Type B pancreatic cell (in vitro differentiated cells): ENCODE results near the gene INCA1. TPM values are rescaled to one million over a fixed set of nuclear protein-coding genes. Genes with fewer than 3 reads are reported as not detected.

ENCODE experiments used
- DNase-seq: peaks from one replicate; pipeline ENCODE4 v3.0.0; 2021; ENCODE audit warnings: mixed read lengths; ENCODE audit not compliant: unreplicated experiment; ENCODE audit errors: extremely low spot score
- H3K27ac Mint-ChIP-seq: 2 replicates; pipeline ENCODE4 v1.8.0; 2021; ENCODE audit warnings: mild to moderate bottlenecking, mixed read lengths
- H3K27me3 Mint-ChIP-seq: 2 replicates; pipeline ENCODE4 v1.8.0; 2021; ENCODE audit warnings: mixed read lengths
- H3K36me3 Mint-ChIP-seq: 2 replicates; pipeline ENCODE4 v1.8.0; 2021; ENCODE audit warnings: mixed read lengths
- H3K4me1 Mint-ChIP-seq: one replicate; pipeline ENCODE4 v1.8.0; 2021; ENCODE audit warnings: mixed read lengths; ENCODE audit not compliant: unreplicated experiment
- H3K4me3 Mint-ChIP-seq: 2 replicates; pipeline ENCODE4 v1.8.0; 2021; ENCODE audit warnings: mild to moderate bottlenecking, mixed read lengths
- H3K9me3 Mint-ChIP-seq: 2 replicates; pipeline ENCODE4 v1.8.0; 2021; ENCODE audit warnings: mixed read lengths
- CTCF ChIP-seq: fragments of 200-600 bp; sonication (generic); conservative IDR thresholded peaks from 2 replicates; pipeline ENCODE4 v1.5.0; 2021; ENCODE audit warnings: antibody characterized with exemption, mild to moderate bottlenecking
- total RNA-seq: library from RNA; stranded (reverse); gene quantifications from 2 replicates; pipeline ENCODE4 v1.2.1, GENCODE V29; 2021; ENCODE audit warnings: low replicate concordance

The INCA1 gene
- total RNA-seq, 1 donor from 2014 or later: 0.72 TPM

- no peak for TF ChIP-seq CTCF
- Mint-ChIP-seq H3K4me3 (no peak overlapping the region), H3K36me3 (no peaks in the 10 kb centered on the region), H3K27me3 (no peaks in the 10 kb centered on the region), H3K4me1 (peaks cover 23% of the 10 kb centered on the region), H3K9me3 (no peaks in the 10 kb centered on the region), H3K27ac (peak overlapping the region; percentile 51)
- no peak for DNase-seq
Observed at GRCh38 chr17:4953451-4953961, 43.8 kb downstream of the INCA1 start.

GRCh38 chr17:4951486-4951885 is 45.8 kb downstream of the INCA1 start:
- Mint-ChIP-seq H3K36me3 (peaks cover 5% of the 10 kb centered on the region), H3K27me3 (no peaks in the 10 kb centered on the region), H3K27ac (peak overlapping the region; percentile 72), H3K4me1 (peaks cover 27% of the 10 kb centered on the region), H3K4me3 (peak overlapping the region; percentile 84), H3K9me3 (no peaks in the 10 kb centered on the region)
- DNase-seq: no peak
- TF ChIP-seq CTCF: no peak

- TF ChIP-seq CTCF: no peak
- Mint-ChIP-seq H3K4me1 (peaks cover 27% of the 10 kb centered on the region), H3K27ac (peak within 1 kb of the TSS; percentile 72), H3K36me3 (peaks cover 5% of the 10 kb centered on the region), H3K9me3 (no peaks in the 10 kb centered on the region), H3K4me3 (peak within 1 kb of the TSS; percentile 84), H3K27me3 (no peaks in the 10 kb centered on the region)
- DNase-seq: no peak
Observed at GRCh38 chr17:4950746-4951204, 46.5 kb downstream of the INCA1 start, which contains the start of gene ENO3. TSS of gene ENO3 (plus strand) at chr17:4951119. CDS start at chr17:4951830, 711 bp downstream.

- H3K9me3 Mint-ChIP-seq: no peaks in the 10 kb centered on the region
Observed at GRCh38 chr17:4950075-4950745, 47.1 kb downstream of the INCA1 start.

GRCh38 chr17:4949321-4950074 is 47.8 kb downstream of the INCA1 start:
- no peak for DNase-seq
- peaks cover 36% of the 10 kb centered on the region for H3K4me1 Mint-ChIP-seq
- peaks cover 13% of the 10 kb centered on the region for H3K36me3 Mint-ChIP-seq
- H3K4me3 Mint-ChIP-seq: peak overlapping the region; percentile 96
- H3K27ac Mint-ChIP-seq: peak overlapping the region; percentile 97
- H3K9me3 Mint-ChIP-seq: no peaks in the 10 kb centered on the region
- no peak for TF ChIP-seq CTCF
- no peaks in the 10 kb centered on the region for H3K27me3 Mint-ChIP-seq

More at GRCh38 chr17:4950075-4950745, 47.1 kb downstream of the INCA1 start:
- no peaks in the 10 kb centered on the region for H3K27me3 Mint-ChIP-seq
- H3K36me3 Mint-ChIP-seq: peaks cover 9% of the 10 kb centered on the region
- H3K4me1 Mint-ChIP-seq: peaks cover 32% of the 10 kb centered on the region
- TF ChIP-seq CTCF: no peak
- no peak for DNase-seq
- H3K4me3 Mint-ChIP-seq: peak overlapping the region; percentile 84
- peak overlapping the region; percentile 72 for H3K27ac Mint-ChIP-seq
